GM23338 (cell line): ENCODE measurements around the gene UBP1. TPM values are rescaled to one million over a fixed set of nuclear protein-coding genes. Genes with fewer than 3 reads are reported as not detected.

ENCODE experiments used
- ATAC-seq: fragments of 200-7000 bp; cut with Tn5 transposase; 3 replicates; pipeline ENCODE4 v1.9.1; 2020
- DNase-seq: peaks from one replicate; pipeline ENCODE4 v3.0.0-alpha.2; 2015; ENCODE audit warnings: low spot score
- H2AFZ ChIP-seq: fragments of 200-600 bp; sonication (generic); 2 replicates; pipeline ENCODE4 v1.8.0; 2016; ENCODE audit warnings: antibody characterized with exemption, mild to moderate bottlenecking, moderate library complexity
- H3F3A ChIP-seq: fragments of 200-600 bp; sonication (generic); replicated peaks from 2 replicates; pipeline ENCODE4 v1.8.0; 2017; ENCODE audit warnings: antibody characterized with exemption, mixed run types, low read depth
- H3K27ac ChIP-seq: fragments of 200-600 bp; sonication (generic); 2 replicates; pipeline ENCODE4 v1.6.1; 2016; ENCODE audit warnings: low read depth
- H3K27me3 ChIP-seq: fragments of 200-600 bp; sonication (generic); 2 replicates; pipeline ENCODE4 v1.8.0; 2016; ENCODE audit warnings: mild to moderate bottlenecking, mixed run types, moderate library complexity; ENCODE audit not compliant: insufficient read depth
- H3K36me3 ChIP-seq: fragments of 200-600 bp; sonication (generic); 2 replicates; pipeline ENCODE4 v1.8.0; 2016; ENCODE audit warnings: mild to moderate bottlenecking; ENCODE audit not compliant: insufficient read depth
- H3K4me1 ChIP-seq: fragments of 200-600 bp; sonication (generic); 2 replicates; pipeline ENCODE4 v1.8.0; 2016; ENCODE audit warnings: mild to moderate bottlenecking, moderate library complexity; ENCODE audit not compliant: insufficient read depth
- H3K4me2 ChIP-seq: fragments of 200-600 bp; sonication (generic); 2 replicates; pipeline ENCODE4 v1.7.1; 2017; ENCODE audit warnings: mixed run types
- H3K4me3 ChIP-seq: fragments of 200-600 bp; sonication (generic); 2 replicates; pipeline ENCODE4 v1.6.1; 2016; ENCODE audit warnings: mixed run types
- H3K79me2 ChIP-seq: fragments of 200-600 bp; sonication (generic); replicated peaks from 2 replicates; pipeline ENCODE4 v1.8.0; 2017; ENCODE audit warnings: mild to moderate bottlenecking; ENCODE audit not compliant: insufficient read depth
- H3K9me2 ChIP-seq: fragments of 200-600 bp; sonication (generic); 2 replicates; pipeline ENCODE4 v1.8.0; 2017; ENCODE audit not compliant: insufficient read depth
- H4K20me1 ChIP-seq: fragments of 200-600 bp; sonication (generic); replicated peaks from 2 replicates; pipeline ENCODE4 v1.8.0; 2017; ENCODE audit warnings: mild to moderate bottlenecking; ENCODE audit not compliant: insufficient read depth
- H3K27ac Mint-ChIP-seq: 2 replicates; pipeline ENCODE4 v1.8.0; 2020; ENCODE audit warnings: inconsistent platforms, mild to moderate bottlenecking, moderate library complexity, mixed read lengths
- H3K27me3 Mint-ChIP-seq: 3 replicates; pipeline ENCODE4 v1.8.0; 2022; ENCODE audit warnings: low read depth, mild to moderate bottlenecking, moderate library complexity, mixed read lengths, inconsistent platforms; ENCODE audit not compliant: insufficient read depth, poor library complexity
- H3K36me3 Mint-ChIP-seq: 3 replicates; pipeline ENCODE4 v1.8.0; 2021; ENCODE audit warnings: low read depth, mild to moderate bottlenecking, inconsistent platforms, moderate library complexity, mixed read lengths
- H3K4me1 Mint-ChIP-seq: 3 replicates; pipeline ENCODE4 v1.8.0; 2020; ENCODE audit warnings: mild to moderate bottlenecking, inconsistent platforms, mixed read lengths
- H3K4me3 Mint-ChIP-seq: 3 replicates; pipeline ENCODE4 v1.8.0; 2021; ENCODE audit warnings: moderate library complexity, mild to moderate bottlenecking, inconsistent platforms, mixed read lengths
- H3K9me3 Mint-ChIP-seq: 3 replicates; pipeline ENCODE4 v1.8.0; 2020; ENCODE audit warnings: moderate library complexity, mild to moderate bottlenecking, inconsistent platforms, mixed read lengths
- CREB1 ChIP-seq: fragments of 250-450 bp; sonication (Bioruptor Pico); IDR thresholded peaks from 2 replicates; pipeline ENCODE4 v1.5.0; 2020; ENCODE audit warnings: low read depth, mild to moderate bottlenecking, moderate library complexity
- EZH2 ChIP-seq: fragments of 200-600 bp; sonication (generic); IDR thresholded peaks from one replicate; pipeline ENCODE4 v1.8.0; 2017; ENCODE audit warnings: antibody characterized with exemption, mild to moderate bottlenecking, low read depth; ENCODE audit not compliant: unreplicated experiment
- EZH2phosphoT487 ChIP-seq: fragments of 200-600 bp; sonication (generic); IDR thresholded peaks from one replicate; pipeline ENCODE4 v1.8.1; 2018; ENCODE audit warnings: antibody characterized with exemption; ENCODE audit not compliant: unreplicated experiment
- JUNB ChIP-seq: IDR thresholded peaks from one replicate; pipeline ENCODE4 v1.6.1; 2016; ENCODE audit warnings: antibody characterized with exemption; ENCODE audit not compliant: unreplicated experiment
- NANOG ChIP-seq: IDR thresholded peaks from 2 replicates; pipeline ENCODE4 v1.6.1; 2016; ENCODE audit warnings: antibody characterized with exemption, borderline replicate concordance
- ZNF114 ChIP-seq: fragments of 250-450 bp; sonication (Bioruptor Pico); IDR thresholded peaks from 2 replicates; pipeline ENCODE4 v1.5.0; 2020; ENCODE audit warnings: mild to moderate bottlenecking, moderate library complexity
- ZNF331 ChIP-seq: fragments of 250-450 bp; sonication (Bioruptor Pico); IDR thresholded peaks from 2 replicates; pipeline ENCODE4 v1.5.0; 2020; ENCODE audit warnings: low read depth, mild to moderate bottlenecking, moderate library complexity
- polyA plus RNA-seq: library from polyadenylated mRNA; unstranded; fragments of >200 nt; fragmentation: Nextera tagmentation; extraction: Ambion mirVana; gene quantifications from 2 replicates; pipeline ENCODE4 v1.2.1, GENCODE V29; 2016
- total RNA-seq: library from RNA; depleted of rRNA; stranded (reverse); fragments of >200 nt; shearing (Covaris generic); gene quantifications from 2 replicates; pipeline ENCODE4 v1.2.3, GENCODE V29; 2014
- TF ChIP-seq, protein P1 (sequence below), 2 experiments: fragments of 200-600 bp in 1 of 2; sonication (generic) in 1 of 2; conservative IDR thresholded peaks; 2 replicates each; pipeline versions ENCODE4 v1.5.1 to v1.6.1; 2016 to 2017; ENCODE audit warnings: antibody characterized with exemption in 2 of 2, low read depth in 2 of 2, mild to moderate bottlenecking in 2 of 2, moderate library complexity in 1 of 2
- TF ChIP-seq, protein P2 (sequence below): IDR thresholded peaks from 2 replicates; pipeline ENCODE4 v1.6.1; 2016; ENCODE audit warnings: antibody characterized with exemption
- TF ChIP-seq, protein P3 (sequence below): IDR thresholded peaks from one replicate; pipeline ENCODE4 v1.6.1; 2018; ENCODE audit warnings: antibody characterized with exemption; ENCODE audit not compliant: unreplicated experiment

UBP1 gene
- total and polyA plus RNA-seq, 2 experiments from 2014 or later = 16.8 to 66.8 TPM

DNA sequence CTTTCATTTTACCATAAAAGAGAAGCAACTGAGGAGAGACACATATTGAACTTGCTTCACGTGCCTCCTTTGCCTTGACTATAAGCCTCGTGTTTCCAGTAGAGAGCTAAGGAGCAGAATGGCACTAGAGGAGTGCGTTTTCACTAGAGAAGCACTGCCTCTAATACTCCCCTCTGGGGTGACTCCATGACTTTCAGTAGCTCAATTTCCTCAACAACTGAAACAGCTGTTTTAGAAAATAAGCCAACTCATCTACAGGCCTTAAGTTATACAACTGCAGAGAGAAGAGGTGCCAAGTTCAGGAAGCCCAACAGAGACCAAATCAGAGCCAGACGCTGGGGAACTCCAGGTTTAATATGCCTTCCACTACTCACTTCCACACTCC, 1.9 kb downstream of the UBP1 start:
- H3K27ac ChIP-seq = peak overlapping the region; percentile 13; the same call in 1 of the 2 replicates
- peak overlapping the region; percentile 88 for H3K4me3 Mint-ChIP-seq
- peaks cover 42% of the 10 kb centered on the region for H3K4me1 Mint-ChIP-seq
- TF ChIP-seq, protein P1, sequence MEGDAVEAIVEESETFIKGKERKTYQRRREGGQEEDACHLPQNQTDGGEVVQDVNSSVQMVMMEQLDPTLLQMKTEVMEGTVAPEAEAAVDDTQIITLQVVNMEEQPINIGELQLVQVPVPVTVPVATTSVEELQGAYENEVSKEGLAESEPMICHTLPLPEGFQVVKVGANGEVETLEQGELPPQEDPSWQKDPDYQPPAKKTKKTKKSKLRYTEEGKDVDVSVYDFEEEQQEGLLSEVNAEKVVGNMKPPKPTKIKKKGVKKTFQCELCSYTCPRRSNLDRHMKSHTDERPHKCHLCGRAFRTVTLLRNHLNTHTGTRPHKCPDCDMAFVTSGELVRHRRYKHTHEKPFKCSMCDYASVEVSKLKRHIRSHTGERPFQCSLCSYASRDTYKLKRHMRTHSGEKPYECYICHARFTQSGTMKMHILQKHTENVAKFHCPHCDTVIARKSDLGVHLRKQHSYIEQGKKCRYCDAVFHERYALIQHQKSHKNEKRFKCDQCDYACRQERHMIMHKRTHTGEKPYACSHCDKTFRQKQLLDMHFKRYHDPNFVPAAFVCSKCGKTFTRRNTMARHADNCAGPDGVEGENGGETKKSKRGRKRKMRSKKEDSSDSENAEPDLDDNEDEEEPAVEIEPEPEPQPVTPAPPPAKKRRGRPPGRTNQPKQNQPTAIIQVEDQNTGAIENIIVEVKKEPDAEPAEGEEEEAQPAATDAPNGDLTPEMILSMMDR (conservative IDR thresholded peaks at IDR 0.05; ENCODE audit: low read depth in 2 of 2) = no peak
- TF ChIP-seq EZH2 (no peak), NANOG (no peak), JUNB (no peak), ZNF114 (CRISPR knock-in tag) (no peak), ZNF331 (CRISPR knock-in tag) (no peak), CREB1 (CRISPR knock-in tag) (no peak)
- TF ChIP-seq, protein P2, sequence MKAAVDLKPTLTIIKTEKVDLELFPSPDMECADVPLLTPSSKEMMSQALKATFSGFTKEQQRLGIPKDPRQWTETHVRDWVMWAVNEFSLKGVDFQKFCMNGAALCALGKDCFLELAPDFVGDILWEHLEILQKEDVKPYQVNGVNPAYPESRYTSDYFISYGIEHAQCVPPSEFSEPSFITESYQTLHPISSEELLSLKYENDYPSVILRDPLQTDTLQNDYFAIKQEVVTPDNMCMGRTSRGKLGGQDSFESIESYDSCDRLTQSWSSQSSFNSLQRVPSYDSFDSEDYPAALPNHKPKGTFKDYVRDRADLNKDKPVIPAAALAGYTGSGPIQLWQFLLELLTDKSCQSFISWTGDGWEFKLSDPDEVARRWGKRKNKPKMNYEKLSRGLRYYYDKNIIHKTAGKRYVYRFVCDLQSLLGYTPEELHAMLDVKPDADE = no peak
- H3F3A ChIP-seq = peaks cover 13% of the 10 kb centered on the region
- H3K79me2 ChIP-seq = peaks cover 64% of the 10 kb centered on the region
- ATAC-seq = no peak
- peaks cover 51% of the 10 kb centered on the region for H4K20me1 ChIP-seq
- no peaks in the 10 kb centered on the region for H3K9me2 ChIP-seq
- DNase-seq = no peak
- peaks cover 3% of the 10 kb centered on the region; the same call in 1 of the 3 replicates for H3K9me3 Mint-ChIP-seq
- no peaks in the 10 kb centered on the region for H3K36me3 ChIP-seq
- H3K27ac Mint-ChIP-seq = peak overlapping the region; percentile 64; the same call in 1 of the 2 replicates
- peak overlapping the region; percentile 71 for H3K4me3 ChIP-seq
- H2AFZ ChIP-seq = no peak overlapping the region
- H3K27me3 ChIP-seq = no peaks in the 10 kb centered on the region
- H3K36me3 Mint-ChIP-seq = no peaks in the 10 kb centered on the region; the same call in 2 of the 3 replicates
- peaks cover 29% of the 10 kb centered on the region for H3K4me1 ChIP-seq
- no peaks in the 10 kb centered on the region for H3K27me3 Mint-ChIP-seq
- peak overlapping the region; percentile 92 for H3K4me2 ChIP-seq

DNA sequence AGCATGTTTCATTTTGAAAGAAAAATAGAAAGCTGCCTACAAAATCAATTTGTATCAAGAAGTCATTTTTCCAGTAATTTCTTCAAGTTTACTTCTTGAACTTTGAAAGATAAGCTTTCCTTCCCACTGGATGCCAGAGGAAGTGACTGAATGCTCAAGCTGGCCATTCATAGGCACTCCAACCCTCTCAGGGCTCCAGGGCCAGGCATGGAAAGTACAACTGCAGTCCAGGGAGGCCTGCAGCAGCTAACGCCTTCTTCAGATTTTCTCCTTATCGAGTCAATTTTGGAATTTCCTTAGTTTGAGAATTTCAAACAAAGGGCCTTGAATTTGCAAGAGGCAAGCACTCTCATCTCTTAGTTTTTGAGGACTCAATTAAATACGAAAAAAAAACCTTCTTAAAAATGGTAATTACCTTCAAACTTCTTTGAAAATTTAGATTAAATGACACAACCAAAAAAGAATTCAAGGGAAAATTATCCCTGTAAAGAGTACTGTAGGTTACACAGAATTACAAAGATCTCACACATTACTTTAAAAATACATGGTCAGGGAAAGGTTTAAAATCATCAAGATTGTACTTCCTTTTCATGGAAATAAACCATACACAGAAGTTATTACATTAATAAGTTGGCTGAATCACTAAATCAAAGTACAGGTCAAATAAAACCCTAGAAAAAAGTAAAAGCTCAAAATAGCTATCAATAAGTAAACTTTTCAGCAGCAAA, 2.5 kb downstream of the UBP1 start:
- Histone ChIP-seq H3K79me2 (peaks cover 69% of the 10 kb centered on the region), H3K4me2 (peak overlapping the region; percentile 92), H3K27me3 (no peaks in the 10 kb centered on the region), H3K27ac (peak overlapping the region; percentile 13; the same call in 1 of the 2 replicates), H3K36me3 (no peaks in the 10 kb centered on the region), H3F3A (peaks cover 13% of the 10 kb centered on the region), H2AFZ (no peak overlapping the region), H3K4me1 (peaks cover 29% of the 10 kb centered on the region), H4K20me1 (peaks cover 52% of the 10 kb centered on the region), H3K4me3 (peak overlapping the region; percentile 71), H3K9me2 (no peaks in the 10 kb centered on the region)
- ATAC-seq (no peak), DNase-seq (peak; percentile 57)
- Mint-ChIP-seq H3K4me1 (peaks cover 42% of the 10 kb centered on the region), H3K4me3 (peak overlapping the region; percentile 88), H3K27ac (peak overlapping the region; percentile 19; the same call in 1 of the 2 replicates), H3K27me3 (no peaks in the 10 kb centered on the region), H3K9me3 (peaks cover 3% of the 10 kb centered on the region; the same call in 1 of the 3 replicates), H3K36me3 (no peaks in the 10 kb centered on the region; the same call in 2 of the 3 replicates)
- TF ChIP-seq, protein P2 = no peak
- TF ChIP-seq EZH2phosphoT487 = no peak
- TF ChIP-seq, protein P3, sequence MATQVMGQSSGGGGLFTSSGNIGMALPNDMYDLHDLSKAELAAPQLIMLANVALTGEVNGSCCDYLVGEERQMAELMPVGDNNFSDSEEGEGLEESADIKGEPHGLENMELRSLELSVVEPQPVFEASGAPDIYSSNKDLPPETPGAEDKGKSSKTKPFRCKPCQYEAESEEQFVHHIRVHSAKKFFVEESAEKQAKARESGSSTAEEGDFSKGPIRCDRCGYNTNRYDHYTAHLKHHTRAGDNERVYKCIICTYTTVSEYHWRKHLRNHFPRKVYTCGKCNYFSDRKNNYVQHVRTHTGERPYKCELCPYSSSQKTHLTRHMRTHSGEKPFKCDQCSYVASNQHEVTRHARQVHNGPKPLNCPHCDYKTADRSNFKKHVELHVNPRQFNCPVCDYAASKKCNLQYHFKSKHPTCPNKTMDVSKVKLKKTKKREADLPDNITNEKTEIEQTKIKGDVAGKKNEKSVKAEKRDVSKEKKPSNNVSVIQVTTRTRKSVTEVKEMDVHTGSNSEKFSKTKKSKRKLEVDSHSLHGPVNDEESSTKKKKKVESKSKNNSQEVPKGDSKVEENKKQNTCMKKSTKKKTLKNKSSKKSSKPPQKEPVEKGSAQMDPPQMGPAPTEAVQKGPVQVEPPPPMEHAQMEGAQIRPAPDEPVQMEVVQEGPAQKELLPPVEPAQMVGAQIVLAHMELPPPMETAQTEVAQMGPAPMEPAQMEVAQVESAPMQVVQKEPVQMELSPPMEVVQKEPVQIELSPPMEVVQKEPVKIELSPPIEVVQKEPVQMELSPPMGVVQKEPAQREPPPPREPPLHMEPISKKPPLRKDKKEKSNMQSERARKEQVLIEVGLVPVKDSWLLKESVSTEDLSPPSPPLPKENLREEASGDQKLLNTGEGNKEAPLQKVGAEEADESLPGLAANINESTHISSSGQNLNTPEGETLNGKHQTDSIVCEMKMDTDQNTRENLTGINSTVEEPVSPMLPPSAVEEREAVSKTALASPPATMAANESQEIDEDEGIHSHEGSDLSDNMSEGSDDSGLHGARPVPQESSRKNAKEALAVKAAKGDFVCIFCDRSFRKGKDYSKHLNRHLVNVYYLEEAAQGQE = no peak
- no peak for TF ChIP-seq NANOG
